HepG2 (cell line): Measurements from ENCODE around the gene FLT3LG. TPM values are rescaled to one million over a fixed set of nuclear protein-coding genes. Genes with fewer than 3 reads are reported as not detected.
A peak's percentile ranks its signal among the peaks of the same experiment; 100 is the strongest.

Source experiments
- ARID2 ChIP-seq: sonication (generic); formaldehyde crosslinking; IDR thresholded peaks from 2 replicates; pipeline ENCODE4 v1.8.1; 2022; ENCODE audit warnings: mild to moderate bottlenecking, missing genetic modification reagents, borderline replicate concordance
- FOSL1 ChIP-seq: sonication (generic); formaldehyde crosslinking; IDR thresholded peaks from 2 replicates; pipeline ENCODE4 v1.9.0; 2021; ENCODE audit warnings: missing genetic modification reagents, borderline replicate concordance
- HNRNPUL1 ChIP-seq: fragments of 200-400 bp; formaldehyde crosslinking; IDR thresholded peaks from 2 replicates; pipeline ENCODE4 v1.6.1; 2017; ENCODE audit warnings: low read depth, mild to moderate bottlenecking, low read length, moderate library complexity
- MIER3 ChIP-seq: IDR thresholded peaks from 2 replicates; pipeline ENCODE4 v1.6.1; 2016; ENCODE audit warnings: missing compliant biosample characterization, borderline replicate concordance
- MIXL1 ChIP-seq: IDR thresholded peaks from 2 replicates; pipeline ENCODE4 v1.6.1; 2016
- PHF5A ChIP-seq: IDR thresholded peaks from one replicate; pipeline ENCODE4 v1.6.1; 2018; ENCODE audit warnings: low read depth, missing genetic modification reagents; ENCODE audit not compliant: unreplicated experiment
- POLR2A ChIP-seq, 2 experiments: IDR thresholded peaks; 2 replicates each; pipeline ENCODE4 v1.6.1; 2011; ENCODE audit warnings: low read depth in 2 of 2, low read length in 2 of 2, mild to moderate bottlenecking in 1 of 2, moderate library complexity in 1 of 2; ENCODE audit not compliant: insufficient read depth in 1 of 2
- SAFB2 ChIP-seq: sonication (generic); formaldehyde crosslinking; IDR thresholded peaks from 2 replicates; pipeline ENCODE4 v1.5.1; 2020; ENCODE audit warnings: missing genetic modification reagents, low read depth, mild to moderate bottlenecking, borderline replicate concordance
- TEAD2 ChIP-seq: sonication (generic); formaldehyde crosslinking; IDR thresholded peaks from 2 replicates; pipeline ENCODE4 v1.9.0; 2021; ENCODE audit warnings: missing genetic modification reagents
- U2AF1 ChIP-seq: fragments of 200-400 bp; formaldehyde crosslinking; optimal IDR thresholded peaks from 2 replicates; pipeline ENCODE3; 2017; ENCODE audit warnings: mild to moderate bottlenecking, low read depth, low read length
- ZBTB42 ChIP-seq: sonication (generic); formaldehyde crosslinking; IDR thresholded peaks from 2 replicates; pipeline ENCODE4 v1.5.0; 2020; ENCODE audit warnings: mild to moderate bottlenecking, missing genetic modification reagents
- ZNF335 ChIP-seq: sonication (generic); formaldehyde crosslinking; IDR thresholded peaks from 2 replicates; pipeline ENCODE4 v1.4.0; 2020; ENCODE audit warnings: missing genetic modification reagents
- ZNF432 ChIP-seq: sonication (generic); formaldehyde crosslinking; IDR thresholded peaks from 2 replicates; pipeline ENCODE4 v1.5.0; 2020; ENCODE audit warnings: missing genetic modification reagents, mild to moderate bottlenecking, borderline replicate concordance
- ZNF510 ChIP-seq: sonication (generic); formaldehyde crosslinking; IDR thresholded peaks from 2 replicates; pipeline ENCODE4 v1.4.0; 2020; ENCODE audit warnings: low read depth, mild to moderate bottlenecking, missing genetic modification reagents
- ZNF615 ChIP-seq: sonication (generic); formaldehyde crosslinking; IDR thresholded peaks from 2 replicates; pipeline ENCODE4 v1.5.0; 2020; ENCODE audit warnings: mild to moderate bottlenecking, missing genetic modification reagents, borderline replicate concordance
- ZNF670 ChIP-seq: sonication (generic); formaldehyde crosslinking; IDR thresholded peaks from 2 replicates; pipeline ENCODE4 v1.8.0; 2022; ENCODE audit warnings: mild to moderate bottlenecking, missing genetic modification reagents, borderline replicate concordance
- ZNF777 ChIP-seq: sonication (generic); formaldehyde crosslinking; IDR thresholded peaks from 2 replicates; pipeline ENCODE4 v1.4.0; 2020; ENCODE audit warnings: missing genetic modification reagents
- ZNF878 ChIP-seq: sonication (generic); formaldehyde crosslinking; IDR thresholded peaks from 2 replicates; pipeline ENCODE4 v1.8.1; 2023; ENCODE audit warnings: mild to moderate bottlenecking, missing genetic modification reagents, moderate library complexity
- polyA plus RNA-seq, 8 experiments: library from polyadenylated mRNA; depleted of rRNA in 3 of 8; stranded (reverse) in 7 of 8; unstranded in 1 of 8; fragments of >200 nt; fragmentation: Illumina TruSeq in 4 of 8; extraction: Trizol in 4 of 8; gene quantifications; 2 replicates each; pipeline versions ENCODE4 v1.2.1 to v1.2.3, GENCODE V29; 2011 to 2016; ENCODE audit warnings: low read depth in 4 of 8, missing spikeins in 1 of 8, mixed read lengths in 1 of 8; ENCODE audit not compliant: insufficient read depth in 1 of 8
- total RNA-seq, 5 experiments: library from RNA; depleted of rRNA; stranded (reverse); fragments of >200 nt; fragmentation: Illumina TruSeq; extraction: Trizol; gene quantifications; 2 replicates each; pipeline ENCODE4 v1.2.3, GENCODE V29; 2016; ENCODE audit warnings: low read depth in 1 of 5
- TF ChIP-seq, protein P1 (sequence below): sonication (generic); formaldehyde crosslinking; IDR thresholded peaks from 2 replicates; pipeline ENCODE4 v1.8.0; 2022; ENCODE audit warnings: mild to moderate bottlenecking, missing genetic modification reagents, borderline replicate concordance
- TF ChIP-seq, protein P2 (sequence below): sonication (generic); formaldehyde crosslinking; IDR thresholded peaks from 2 replicates; pipeline ENCODE4 v1.4.0; 2020; ENCODE audit warnings: missing genetic modification reagents
- TF ChIP-seq, protein P3 (sequence below): sonication (generic); formaldehyde crosslinking; IDR thresholded peaks from 2 replicates; pipeline ENCODE4 v1.9.0; 2022; ENCODE audit warnings: low read depth, missing genetic modification reagents
- TF ChIP-seq, protein P4 (sequence below): sonication (generic); formaldehyde crosslinking; IDR thresholded peaks from 2 replicates; pipeline ENCODE4 v1.4.0; 2020; ENCODE audit warnings: mild to moderate bottlenecking, missing genetic modification reagents
- TF ChIP-seq, protein P5 (sequence below): sonication (generic); formaldehyde crosslinking; IDR thresholded peaks from 2 replicates; pipeline ENCODE4 v1.8.1; 2023; ENCODE audit warnings: missing genetic modification reagents, inconsistent platforms, borderline replicate concordance
- TF ChIP-seq, protein P6 (sequence below): sonication (generic); formaldehyde crosslinking; IDR thresholded peaks from 2 replicates; pipeline ENCODE4 v1.9.0; 2021; ENCODE audit warnings: missing genetic modification reagents, mild to moderate bottlenecking, borderline replicate concordance

Gene FLT3LG
- total and polyA plus RNA-seq, 2 of the 13 experiments (the other 11 are each of a cell fraction or from before 2014, with no cell fraction given): 1.5 to 2.6 TPM

DNA sequence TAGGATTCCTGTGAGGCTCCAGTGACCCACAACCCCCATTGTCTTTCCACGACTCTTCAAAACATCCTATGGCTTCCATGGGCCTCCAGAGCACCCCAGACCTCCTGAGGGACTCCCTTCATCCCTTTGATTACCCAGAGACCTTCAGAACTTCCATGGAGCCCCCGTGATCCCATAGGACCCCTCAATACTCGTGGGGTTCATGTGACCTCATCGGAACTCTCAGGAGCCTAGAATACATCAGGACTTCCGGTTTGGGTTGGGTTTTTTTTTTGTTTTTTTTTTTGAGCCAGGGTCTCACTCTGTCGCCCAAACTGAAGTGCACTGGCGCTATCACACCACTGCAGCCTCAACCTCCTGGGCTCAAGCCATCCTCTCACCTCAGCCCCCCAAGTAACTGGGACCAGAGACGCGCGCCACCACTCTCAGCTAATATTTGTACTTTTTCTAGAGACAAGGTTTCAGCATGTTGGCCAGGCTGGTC, 20.2 kb upstream of the FLT3LG start (continued):
- TF ChIP-seq MIER3 (CRISPR knock-in tag) (no peak), POLR2A (IDR thresholded peaks at IDR 0.05; ENCODE audit: insufficient read depth in 1 of 2, low read depth in 2 of 2, low read length in 2 of 2) (no peak), ZBTB42 (CRISPR knock-in tag) (peak; percentile 29; the same call in 1 of the 2 replicates), SAFB2 (CRISPR knock-in tag) (no peak), HNRNPUL1 (no peak), ARID2 (CRISPR knock-in tag) (no peak), ZNF670 (CRISPR knock-in tag) (no peak), ZNF878 (CRISPR knock-in tag) (no peak), ZNF777 (no peak), FOSL1 (CRISPR knock-in tag) (no peak), U2AF1 (peak; percentile 71), PHF5A (CRISPR knock-in tag) (no peak), ZNF510 (CRISPR knock-in tag) (no peak), ZNF335 (CRISPR knock-in tag) (no peak), MIXL1 (CRISPR knock-in tag) (no peak), TEAD2 (CRISPR knock-in tag) (no peak), ZNF615 (no peak), ZNF432 (CRISPR knock-in tag) (no peak)
- TF ChIP-seq, protein P1, sequence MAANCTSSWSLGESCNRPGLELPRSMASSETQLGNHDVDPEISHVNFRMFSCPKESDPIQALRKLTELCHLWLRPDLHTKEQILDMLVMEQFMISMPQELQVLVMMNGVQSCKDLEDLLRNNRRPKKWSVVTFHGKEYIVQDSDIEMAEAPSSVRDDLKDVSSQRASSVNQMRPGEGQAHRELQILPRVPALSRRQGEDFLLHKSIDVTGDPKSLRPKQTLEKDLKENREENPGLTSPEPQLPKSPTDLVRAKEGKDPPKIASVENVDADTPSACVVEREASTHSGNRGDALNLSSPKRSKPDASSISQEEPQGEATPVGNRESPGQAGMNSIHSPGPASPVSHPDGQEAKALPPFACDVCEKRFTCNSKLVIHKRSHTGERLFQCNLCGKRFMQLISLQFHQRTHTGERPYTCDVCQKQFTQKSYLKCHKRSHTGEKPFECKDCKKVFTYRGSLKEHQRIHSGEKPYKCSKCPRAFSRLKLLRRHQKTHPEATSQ: no peak
- TF ChIP-seq, protein P2, sequence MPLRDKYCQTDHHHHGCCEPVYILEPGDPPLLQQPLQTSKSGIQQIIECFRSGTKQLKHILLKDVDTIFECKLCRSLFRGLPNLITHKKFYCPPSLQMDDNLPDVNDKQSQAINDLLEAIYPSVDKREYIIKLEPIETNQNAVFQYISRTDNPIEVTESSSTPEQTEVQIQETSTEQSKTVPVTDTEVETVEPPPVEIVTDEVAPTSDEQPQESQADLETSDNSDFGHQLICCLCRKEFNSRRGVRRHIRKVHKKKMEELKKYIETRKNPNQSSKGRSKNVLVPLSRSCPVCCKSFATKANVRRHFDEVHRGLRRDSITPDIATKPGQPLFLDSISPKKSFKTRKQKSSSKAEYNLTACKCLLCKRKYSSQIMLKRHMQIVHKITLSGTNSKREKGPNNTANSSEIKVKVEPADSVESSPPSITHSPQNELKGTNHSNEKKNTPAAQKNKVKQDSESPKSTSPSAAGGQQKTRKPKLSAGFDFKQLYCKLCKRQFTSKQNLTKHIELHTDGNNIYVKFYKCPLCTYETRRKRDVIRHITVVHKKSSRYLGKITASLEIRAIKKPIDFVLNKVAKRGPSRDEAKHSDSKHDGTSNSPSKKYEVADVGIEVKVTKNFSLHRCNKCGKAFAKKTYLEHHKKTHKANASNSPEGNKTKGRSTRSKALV: no peak
- TF ChIP-seq, protein P3, sequence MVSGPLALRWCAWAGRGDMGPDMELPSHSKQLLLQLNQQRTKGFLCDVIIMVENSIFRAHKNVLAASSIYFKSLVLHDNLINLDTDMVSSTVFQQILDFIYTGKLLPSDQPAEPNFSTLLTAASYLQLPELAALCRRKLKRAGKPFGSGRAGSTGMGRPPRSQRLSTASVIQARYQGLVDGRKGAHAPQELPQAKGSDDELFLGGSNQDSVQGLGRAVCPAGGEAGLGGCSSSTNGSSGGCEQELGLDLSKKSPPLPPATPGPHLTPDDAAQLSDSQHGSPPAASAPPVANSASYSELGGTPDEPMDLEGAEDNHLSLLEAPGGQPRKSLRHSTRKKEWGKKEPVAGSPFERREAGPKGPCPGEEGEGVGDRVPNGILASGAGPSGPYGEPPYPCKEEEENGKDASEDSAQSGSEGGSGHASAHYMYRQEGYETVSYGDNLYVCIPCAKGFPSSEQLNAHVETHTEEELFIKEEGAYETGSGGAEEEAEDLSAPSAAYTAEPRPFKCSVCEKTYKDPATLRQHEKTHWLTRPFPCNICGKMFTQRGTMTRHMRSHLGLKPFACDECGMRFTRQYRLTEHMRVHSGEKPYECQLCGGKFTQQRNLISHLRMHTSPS (CRISPR knock-in tag): no peak
- TF ChIP-seq, protein P4, sequence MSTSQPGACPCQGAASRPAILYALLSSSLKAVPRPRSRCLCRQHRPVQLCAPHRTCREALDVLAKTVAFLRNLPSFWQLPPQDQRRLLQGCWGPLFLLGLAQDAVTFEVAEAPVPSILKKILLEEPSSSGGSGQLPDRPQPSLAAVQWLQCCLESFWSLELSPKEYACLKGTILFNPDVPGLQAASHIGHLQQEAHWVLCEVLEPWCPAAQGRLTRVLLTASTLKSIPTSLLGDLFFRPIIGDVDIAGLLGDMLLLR (CRISPR knock-in tag): no peak
- TF ChIP-seq, protein P5, sequence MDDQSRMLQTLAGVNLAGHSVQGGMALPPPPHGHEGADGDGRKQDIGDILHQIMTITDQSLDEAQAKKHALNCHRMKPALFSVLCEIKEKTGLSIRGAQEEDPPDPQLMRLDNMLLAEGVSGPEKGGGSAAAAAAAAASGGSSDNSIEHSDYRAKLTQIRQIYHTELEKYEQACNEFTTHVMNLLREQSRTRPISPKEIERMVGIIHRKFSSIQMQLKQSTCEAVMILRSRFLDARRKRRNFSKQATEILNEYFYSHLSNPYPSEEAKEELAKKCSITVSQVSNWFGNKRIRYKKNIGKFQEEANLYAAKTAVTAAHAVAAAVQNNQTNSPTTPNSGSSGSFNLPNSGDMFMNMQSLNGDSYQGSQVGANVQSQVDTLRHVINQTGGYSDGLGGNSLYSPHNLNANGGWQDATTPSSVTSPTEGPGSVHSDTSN (CRISPR knock-in tag): no peak
- TF ChIP-seq, protein P6, sequence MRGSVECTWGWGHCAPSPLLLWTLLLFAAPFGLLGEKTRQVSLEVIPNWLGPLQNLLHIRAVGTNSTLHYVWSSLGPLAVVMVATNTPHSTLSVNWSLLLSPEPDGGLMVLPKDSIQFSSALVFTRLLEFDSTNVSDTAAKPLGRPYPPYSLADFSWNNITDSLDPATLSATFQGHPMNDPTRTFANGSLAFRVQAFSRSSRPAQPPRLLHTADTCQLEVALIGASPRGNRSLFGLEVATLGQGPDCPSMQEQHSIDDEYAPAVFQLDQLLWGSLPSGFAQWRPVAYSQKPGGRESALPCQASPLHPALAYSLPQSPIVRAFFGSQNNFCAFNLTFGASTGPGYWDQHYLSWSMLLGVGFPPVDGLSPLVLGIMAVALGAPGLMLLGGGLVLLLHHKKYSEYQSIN (CRISPR knock-in tag): no peak
